H9 (cell line): Measurements from ENCODE around the gene SPDEF. TPM values are rescaled to one million over a fixed set of nuclear protein-coding genes. Genes with fewer than 3 reads are reported as not detected.

ENCODE experiments used
- DNase-seq: peaks from one replicate; pipeline ENCODE4 v3.0.0-alpha.2; 2017
- H2AFZ ChIP-seq: one replicate; pipeline ENCODE4 v1.6.1; 2013; ENCODE audit warnings: mild to moderate bottlenecking, low read length, control low read depth, moderate library complexity
- H2AK5ac ChIP-seq: 2 replicates; pipeline ENCODE4 v1.6.1; 2013; ENCODE audit warnings: low read length, control low read depth, mixed read lengths; ENCODE audit not compliant: insufficient read length
- H2BK120ac ChIP-seq: one replicate; pipeline ENCODE4 v1.6.1; 2013; ENCODE audit warnings: low read depth, mild to moderate bottlenecking, low read length, control low read depth, inconsistent platforms; ENCODE audit not compliant: poor library complexity, severe bottlenecking
- H2BK12ac ChIP-seq: 2 replicates; pipeline ENCODE4 v1.6.1; 2013; ENCODE audit warnings: low read length, control low read depth, mixed read lengths, low read depth; ENCODE audit not compliant: insufficient read length
- H2BK15ac ChIP-seq: 2 replicates; pipeline ENCODE4 v1.6.1; 2013; ENCODE audit warnings: low read depth, low read length, control low read depth
- H2BK20ac ChIP-seq: one replicate; pipeline ENCODE4 v1.6.1; 2013; ENCODE audit warnings: low read depth, mild to moderate bottlenecking, low read length, control low read depth, inconsistent platforms; ENCODE audit not compliant: poor library complexity, severe bottlenecking
- H2BK5ac ChIP-seq: 2 replicates; pipeline ENCODE4 v1.6.1; 2013; ENCODE audit warnings: low read length, control low read depth, mixed read lengths; ENCODE audit not compliant: insufficient read length
- H3K14ac ChIP-seq: 2 replicates; pipeline ENCODE4 v1.6.1; 2013; ENCODE audit warnings: low read length, control low read depth; ENCODE audit not compliant: insufficient read depth
- H3K18ac ChIP-seq: 2 replicates; pipeline ENCODE4 v1.6.1; 2013; ENCODE audit warnings: low read depth, mild to moderate bottlenecking, mixed read lengths, low read length, control low read depth; ENCODE audit not compliant: insufficient read length
- H3K23ac ChIP-seq: 2 replicates; pipeline ENCODE4 v1.6.1; 2013; ENCODE audit warnings: low read length, control low read depth, mixed read lengths, low read depth; ENCODE audit not compliant: insufficient read length
- H3K23me2 ChIP-seq: 2 replicates; pipeline ENCODE4 v1.6.1; 2013; ENCODE audit warnings: low read depth, mild to moderate bottlenecking, mixed read lengths, low read length, control low read depth; ENCODE audit not compliant: insufficient read length, poor library complexity, severe bottlenecking
- H3K27ac ChIP-seq: 2 replicates; pipeline ENCODE4 v1.5.1; 2013; ENCODE audit warnings: low read length, control low read depth, mixed read lengths, low read depth; ENCODE audit not compliant: insufficient read length
- H3K27me3 ChIP-seq: 2 replicates; pipeline ENCODE4 v1.6.1; 2013; ENCODE audit warnings: low read length, control low read depth, inconsistent platforms; ENCODE audit not compliant: insufficient read depth
- H3K4ac ChIP-seq: 2 replicates; pipeline ENCODE4 v1.6.1; 2013; ENCODE audit warnings: low read depth, mild to moderate bottlenecking, control low read depth, inconsistent platforms, low read length, moderate library complexity
- H3K4me1 ChIP-seq: 2 replicates; pipeline ENCODE4 v1.6.1; 2013; ENCODE audit warnings: low read length, control low read depth, inconsistent platforms; ENCODE audit not compliant: insufficient read depth
- H3K4me2 ChIP-seq: 2 replicates; pipeline ENCODE4 v1.6.1; 2013; ENCODE audit warnings: low read length, control low read depth, mixed read lengths; ENCODE audit not compliant: insufficient read length, insufficient read depth
- H3K56ac ChIP-seq: 2 replicates; pipeline ENCODE4 v1.6.1; 2013; ENCODE audit warnings: low read depth, mild to moderate bottlenecking, mixed read lengths, low read length, control low read depth; ENCODE audit not compliant: insufficient read length
- H3K79me1 ChIP-seq: 2 replicates; pipeline ENCODE4 v1.6.1; 2013; ENCODE audit warnings: low read depth, mild to moderate bottlenecking, moderate library complexity, low read length, control low read depth, inconsistent platforms; ENCODE audit not compliant: insufficient read depth, poor library complexity, severe bottlenecking
- H3K79me2 ChIP-seq: 2 replicates; pipeline ENCODE4 v1.6.1; 2013; ENCODE audit warnings: low read length, control low read depth, inconsistent platforms; ENCODE audit not compliant: insufficient read depth
- H3K9ac ChIP-seq: 2 replicates; pipeline ENCODE4 v1.6.1; 2013; ENCODE audit warnings: low read length, control low read depth, mixed read lengths; ENCODE audit not compliant: insufficient read length; ENCODE audit errors: extremely low read depth
- H3K9me3 ChIP-seq: one replicate; pipeline ENCODE4 v1.6.1; 2013; ENCODE audit warnings: low read depth, low read length, inconsistent platforms; ENCODE audit not compliant: control insufficient read depth
- H3T11ph ChIP-seq: one replicate; pipeline ENCODE4 v1.6.1; 2013; ENCODE audit warnings: mild to moderate bottlenecking, low read length, control low read depth, inconsistent platforms
- H4K20me1 ChIP-seq: one replicate; pipeline ENCODE4 v1.6.1; 2013; ENCODE audit not compliant: control insufficient read depth, insufficient read length, insufficient read depth
- H4K5ac ChIP-seq: 2 replicates; pipeline ENCODE4 v1.6.1; 2013; ENCODE audit warnings: low read depth, mild to moderate bottlenecking, mixed read lengths, low read length, control low read depth; ENCODE audit not compliant: insufficient read length
- H4K8ac ChIP-seq: replicated peaks from 2 replicates; pipeline ENCODE4 v1.6.1; 2013; ENCODE audit warnings: low read length, control low read depth, mixed read lengths, low read depth; ENCODE audit not compliant: insufficient read length
- H4K91ac ChIP-seq: 2 replicates; pipeline ENCODE4 v1.6.1; 2013; ENCODE audit warnings: low read depth, mild to moderate bottlenecking, moderate library complexity, mixed read lengths, low read length, control low read depth; ENCODE audit not compliant: insufficient read length
- H3K27ac Mint-ChIP-seq, 3 experiments: 2 replicates in 2 of 3; 3 replicates in 1 of 3; pipeline ENCODE4 v1.8.0; 2020 to 2021; ENCODE audit warnings: mixed read lengths in 3 of 3, mild to moderate bottlenecking in 1 of 3, moderate library complexity in 1 of 3
- H3K27me3 Mint-ChIP-seq: 2 replicates; pipeline ENCODE4 v1.8.0; 2021; ENCODE audit warnings: low read depth, mild to moderate bottlenecking, moderate library complexity, mixed read lengths
- H3K36me3 Mint-ChIP-seq, 3 experiments: 2 replicates in 2 of 3; 3 replicates in 1 of 3; pipeline ENCODE4 v1.8.0; 2020 to 2021; ENCODE audit warnings: low read depth in 3 of 3, mixed read lengths in 3 of 3; ENCODE audit not compliant: insufficient read depth in 1 of 3
- H3K4me1 Mint-ChIP-seq, 2 experiments: 2 replicates each; pipeline ENCODE4 v1.8.0; 2020; ENCODE audit warnings: mixed read lengths in 2 of 2
- H3K4me3 Mint-ChIP-seq, 2 experiments: 2 replicates in 1 of 2; 3 replicates in 1 of 2; pipeline ENCODE4 v1.8.0; 2020 to 2021; ENCODE audit warnings: mild to moderate bottlenecking in 2 of 2, mixed read lengths in 2 of 2, moderate library complexity in 1 of 2
- H3K9me3 Mint-ChIP-seq, 2 experiments: 2 replicates in 1 of 2; 3 replicates in 1 of 2; pipeline ENCODE4 v1.8.0; 2020; ENCODE audit warnings: mild to moderate bottlenecking in 2 of 2, mixed read lengths in 2 of 2, moderate library complexity in 1 of 2
- WGBS: extraction: QIAGEN DNeasy Blood & Tissue Kit; methylation state at CpG from one replicate; pipeline ENCODE4 v1.1.7; 2013; ENCODE audit warnings: missing lambda C conversion rate, low lambda C conversion rate, mixed read lengths; ENCODE audit not compliant: insufficient read length; ENCODE audit errors: extremely low coverage; 5-methylcytosine and 5-hydroxymethylcytosine counted together
- total RNA-seq: library from RNA; stranded (reverse); gene quantifications from 2 replicates; pipeline ENCODE4 v1.2.1, GENCODE V29; 2021
- TF ChIP-seq, protein P1 (sequence below): fragments of 200-600 bp; sonication (generic); conservative IDR thresholded peaks from 3 replicates; pipeline ENCODE4 v1.8.0; 2021; ENCODE audit warnings: antibody characterized with exemption, mild to moderate bottlenecking

Gene SPDEF
- total RNA-seq, 1 experiment from 2014 or later, result 0.15 TPM

DNA sequence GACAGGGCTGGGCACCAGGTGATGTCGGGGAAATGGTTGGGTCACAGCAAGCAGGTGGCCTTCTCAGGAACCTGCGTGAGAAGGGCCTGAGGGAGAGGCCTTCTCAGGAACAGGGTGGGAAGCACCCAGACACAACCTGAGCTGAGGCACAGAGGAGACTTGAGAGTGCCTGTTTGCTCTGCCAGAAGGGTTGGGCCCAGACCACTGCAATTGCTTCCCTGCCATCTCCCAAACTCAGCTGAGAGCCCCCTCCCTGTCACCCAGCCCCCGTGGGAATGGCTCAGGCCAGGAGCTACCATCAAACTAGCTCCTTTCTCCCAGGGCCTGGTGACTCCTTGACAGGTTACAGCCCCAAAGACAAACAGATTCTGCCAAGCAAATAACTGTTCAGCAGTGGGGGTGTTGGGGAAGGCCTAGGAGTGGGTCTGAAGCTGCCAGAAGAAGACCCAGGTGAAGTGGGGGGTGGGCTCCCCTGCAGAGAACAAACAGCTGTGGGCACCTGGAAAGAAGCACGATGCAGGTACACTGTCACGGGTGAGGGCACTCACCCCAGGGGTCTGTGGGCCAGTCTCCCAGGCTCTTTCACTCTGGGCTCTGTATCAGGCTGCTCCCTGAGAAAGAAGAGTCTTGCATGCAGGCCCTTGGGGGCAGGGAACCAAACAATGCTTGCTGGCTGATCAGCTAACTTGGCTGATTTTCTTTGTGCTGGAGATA is 30.4 kb upstream of the SPDEF start:
- H4K5ac ChIP-seq, result no peak overlapping the region
- H3K23ac ChIP-seq, result no peak overlapping the region
- no peak overlapping the region for H2AK5ac ChIP-seq
- H3K4me2 ChIP-seq, result no peak overlapping the region
- DNase-seq, result no peak
- H4K91ac ChIP-seq, result no peak overlapping the region
- no peak overlapping the region for H2BK120ac ChIP-seq
- H3K9ac ChIP-seq, result no peak overlapping the region
- TF ChIP-seq, protein P1, sequence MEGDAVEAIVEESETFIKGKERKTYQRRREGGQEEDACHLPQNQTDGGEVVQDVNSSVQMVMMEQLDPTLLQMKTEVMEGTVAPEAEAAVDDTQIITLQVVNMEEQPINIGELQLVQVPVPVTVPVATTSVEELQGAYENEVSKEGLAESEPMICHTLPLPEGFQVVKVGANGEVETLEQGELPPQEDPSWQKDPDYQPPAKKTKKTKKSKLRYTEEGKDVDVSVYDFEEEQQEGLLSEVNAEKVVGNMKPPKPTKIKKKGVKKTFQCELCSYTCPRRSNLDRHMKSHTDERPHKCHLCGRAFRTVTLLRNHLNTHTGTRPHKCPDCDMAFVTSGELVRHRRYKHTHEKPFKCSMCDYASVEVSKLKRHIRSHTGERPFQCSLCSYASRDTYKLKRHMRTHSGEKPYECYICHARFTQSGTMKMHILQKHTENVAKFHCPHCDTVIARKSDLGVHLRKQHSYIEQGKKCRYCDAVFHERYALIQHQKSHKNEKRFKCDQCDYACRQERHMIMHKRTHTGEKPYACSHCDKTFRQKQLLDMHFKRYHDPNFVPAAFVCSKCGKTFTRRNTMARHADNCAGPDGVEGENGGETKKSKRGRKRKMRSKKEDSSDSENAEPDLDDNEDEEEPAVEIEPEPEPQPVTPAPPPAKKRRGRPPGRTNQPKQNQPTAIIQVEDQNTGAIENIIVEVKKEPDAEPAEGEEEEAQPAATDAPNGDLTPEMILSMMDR, result no peak
- H3K27me3 ChIP-seq, result no peaks in the 10 kb centered on the region
- H3K9me3 ChIP-seq, result no peaks in the 10 kb centered on the region
- H3K27me3 Mint-ChIP-seq, result no peaks in the 10 kb centered on the region
- WGBS, result no CpG with 5 or more reads among the region's 5 CpGs
- no peaks in the 10 kb centered on the region for H3K9me3 Mint-ChIP-seq
- H2BK12ac ChIP-seq, result no peak overlapping the region
- H3K23me2 ChIP-seq, result no peaks in the 10 kb centered on the region
- H3K27ac ChIP-seq, result no peak overlapping the region
- no peaks in the 10 kb centered on the region for H4K20me1 ChIP-seq
- H2BK15ac ChIP-seq, result no peak overlapping the region
- H3K4me1 ChIP-seq, result no peaks in the 10 kb centered on the region; the same call in 1 of the 2 replicates
- peaks cover 36 to 52% of the 10 kb centered on the region in 2 experiments for H3K4me1 Mint-ChIP-seq
- no peak overlapping the region for H3K4me3 Mint-ChIP-seq
- H3K14ac ChIP-seq, result no peak overlapping the region; the same call in 1 of the 2 replicates
- no peak overlapping the region for H4K8ac ChIP-seq
- no peaks in the 10 kb centered on the region for H3K79me1 ChIP-seq
- H3K36me3 Mint-ChIP-seq, result peaks cover 0 to 5% (median 0%) of the 10 kb centered on the region in 3 experiments; a peak in 3 of 7 replicates
- H2BK5ac ChIP-seq, result no peak overlapping the region
- no peak overlapping the region for H2BK20ac ChIP-seq
- no peak overlapping the region for H3K18ac ChIP-seq
- H3K79me2 ChIP-seq, result no peaks in the 10 kb centered on the region; the same call in 1 of the 2 replicates
- no peak overlapping the region for H3T11ph ChIP-seq
- H3K4ac ChIP-seq, result no peak overlapping the region
- peak overlapping the region in 2 of 3 experiments; percentile 84 to 85; a peak in 3 of 7 replicates for H3K27ac Mint-ChIP-seq
- no peak overlapping the region for H3K56ac ChIP-seq
- no peak overlapping the region for H2AFZ ChIP-seq
